K562 treated with DMSO at 1 percent for 12 hours (cell line): ENCODE measurements around the gene DNAH14. TPM values are rescaled to one million over a fixed set of nuclear protein-coding genes. Genes with fewer than 3 reads are reported as not detected.

Experiments
- total RNA-seq: library from RNA; unstranded; fragments of 300-600 nt; gene quantifications from 2 replicates; pipeline ENCODE4 v1.2.3, GENCODE V29; 2022; ENCODE audit not compliant: insufficient read depth

Gene DNAH14
- total RNA-seq = 27.2 and 43.6 TPM in 2 replicates

DNA sequence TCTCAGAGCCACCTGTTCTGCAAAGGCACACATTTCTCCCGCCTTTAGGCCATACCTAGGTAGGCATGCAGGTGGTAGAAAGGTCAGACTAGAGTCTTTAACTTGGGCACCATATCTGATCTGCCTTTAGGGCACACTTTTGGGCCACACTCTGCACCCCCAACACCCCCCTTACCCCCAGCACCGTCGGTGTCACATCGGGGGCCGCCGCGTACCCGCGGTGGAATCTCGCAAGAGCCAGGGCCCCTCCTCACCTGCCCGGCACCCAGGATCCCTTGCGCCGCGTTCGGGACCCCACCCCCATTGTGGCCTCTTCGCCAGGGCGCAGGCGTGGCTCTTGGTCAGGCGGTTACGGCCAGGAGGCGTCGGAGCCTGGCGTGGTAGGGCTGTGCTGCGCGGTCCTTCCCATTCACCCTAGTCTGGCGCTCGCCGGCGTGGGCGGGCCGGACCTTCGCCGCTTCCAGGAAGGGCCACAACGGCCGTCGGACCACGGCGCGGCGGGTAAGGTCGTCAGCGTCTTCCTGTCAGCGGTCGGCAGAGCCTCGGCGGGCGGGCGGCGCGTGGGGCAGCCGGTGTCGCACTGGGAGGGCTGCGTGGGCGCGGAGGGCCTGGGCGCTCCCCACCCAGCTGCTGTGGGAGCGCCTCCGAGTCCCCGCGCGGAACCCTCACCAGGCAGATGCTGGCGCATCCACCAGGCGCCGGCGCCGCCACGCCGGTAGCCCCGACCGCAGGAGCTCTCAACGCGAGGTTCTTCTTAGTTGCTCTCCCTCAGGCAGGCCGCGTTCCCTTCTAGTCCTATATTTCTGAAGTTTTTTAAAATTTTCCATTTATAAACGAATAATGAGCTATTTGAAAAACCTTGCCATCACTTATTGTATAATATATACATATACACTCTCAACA is at the start of gene DNAH14:
TSS of gene DNAH14 (plus strand) at position 341 of the 903 bp plus-strand sequence. CDS start 23,028 bp downstream, outside the sequence.

DNA sequence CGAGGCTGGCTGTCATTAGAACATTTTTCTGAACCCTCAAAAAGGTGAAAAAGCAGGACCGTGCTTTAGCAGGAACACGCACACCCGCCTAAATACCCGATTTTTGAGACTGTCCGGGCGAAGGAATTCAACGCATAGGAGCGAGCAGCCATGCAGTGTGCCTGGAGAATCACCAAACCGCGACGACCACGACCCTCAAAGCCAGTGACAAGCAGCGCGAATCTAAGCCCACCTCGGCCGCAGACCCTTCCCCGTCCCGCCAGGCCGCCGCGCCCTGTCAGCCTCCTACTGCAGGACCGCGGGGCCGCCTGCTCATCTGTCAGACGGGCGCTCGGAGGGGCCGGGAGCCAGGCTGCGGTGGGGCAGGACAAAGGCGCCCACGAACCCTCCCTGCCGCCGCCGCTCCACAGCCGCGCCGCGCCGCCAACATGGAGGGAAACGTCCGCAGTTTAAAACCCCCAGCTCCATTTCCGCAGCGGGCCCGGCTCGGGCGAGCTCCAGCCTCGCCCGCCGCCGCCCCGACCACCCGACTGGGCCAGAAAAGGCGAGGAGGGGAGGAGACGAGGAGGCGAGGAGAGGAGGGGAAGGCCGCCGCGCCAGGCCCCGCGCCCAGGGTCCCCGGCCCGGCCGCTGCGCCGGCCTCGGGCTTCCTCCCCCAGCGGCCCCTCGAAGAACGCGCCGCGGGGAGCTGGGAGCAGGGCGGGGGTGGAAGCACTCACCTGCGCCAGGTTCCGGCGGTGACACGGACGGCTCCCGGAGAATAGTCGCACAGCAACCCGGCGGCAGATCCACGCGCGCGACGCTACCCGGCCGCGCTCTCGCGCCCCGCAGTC is 498.0 kb downstream of the DNAH14 start, which contains the start of gene LBR:
TSS of gene LBR (minus strand) at position 804 of the 833 bp plus-strand sequence. CDS start 3,963 bp downstream, outside the sequence.

